ENCODE results near the gene PPL. TPM values are rescaled to one million over a fixed set of nuclear protein-coding genes. Genes with fewer than 3 reads are reported as not detected.

PPL gene
- total and polyA plus RNA-seq, 2 donors (not counting 3 experiments of a cell fraction or from before 2014, with no cell fraction given) = 0.07 to 0.20 TPM

- H3K9me3 ChIP-seq (replicated peaks; ENCODE audit: control insufficient read depth, insufficient read depth, low read length) = no peaks in the 10 kb centered on the region
- no peaks in the 10 kb centered on the region for H3K79me2 ChIP-seq (ENCODE audit: control insufficient read depth, insufficient read depth, low read length)
- TF ChIP-seq FOS (IDR thresholded peaks at IDR 0.05; ENCODE audit: borderline replicate concordance, insufficient read depth, low read length) (no peak), GATA2 (IDR thresholded peaks at IDR 0.05; ENCODE audit: insufficient read depth, insufficient read length, low read depth, low read length) (no peak)
- no peaks in the 10 kb centered on the region for H4K20me1 ChIP-seq (replicated peaks; ENCODE audit: control insufficient read depth, extremely low read depth, insufficient read depth, low read length)
- DNase-seq (ENCODE audit: low read depth, low spot score) = no peak
- intact Hi-C loops (cut with micrococcal nuclease) (no loop called here), dilution Hi-C loops (cut with MboI; ENCODE audit: extremely low pct_ligation_motif_present, low sequenced_read_pairs) (no loop called here)
- no peak overlapping the region for H3K4me2 ChIP-seq (ENCODE audit: insufficient read depth, low read length)
- CTCF ChIA-PET = no interaction called here
- no peaks in the 10 kb centered on the region for H3K36me3 ChIP-seq (ENCODE audit: control insufficient read depth in 2 of 2, extremely low read depth in 1 of 2, insufficient read depth in 2 of 2, low read length in 2 of 2)
- no peak overlapping the region for H3K4me3 ChIP-seq (replicated peaks in 1 of 3; ENCODE audit: insufficient read depth in 1 of 3, low read depth in 1 of 3, low read length in 3 of 3)
- FAIRE-seq = no peak
- POLR2A ChIA-PET = no interaction called here
- no peak overlapping the region for H3K27ac ChIP-seq (ENCODE audit: insufficient read depth, low read depth, low read length)
- no peak overlapping the region for H3K9ac ChIP-seq (replicated peaks; ENCODE audit: extremely low read depth, insufficient read depth, low read length)
- H2AFZ ChIP-seq (ENCODE audit: low read depth, low read length) = no peak overlapping the region
- no peaks in the 10 kb centered on the region for H3K27me3 ChIP-seq (ENCODE audit: control insufficient read depth in 2 of 2, insufficient read depth in 2 of 2, low read length in 2 of 2)
- no peaks in the 10 kb centered on the region for H3K4me1 ChIP-seq (ENCODE audit: control insufficient read depth, extremely low read depth, insufficient read depth, low read length)
- no peaks in the 10 kb centered on the region for H3K9me1 ChIP-seq (replicated peaks; ENCODE audit: control insufficient read depth, extremely low read depth, insufficient read depth, low read length)
- BruUV-seq (replicated peaks) = no TSS peak
Measured at GRCh38 chr16:4900750-4901149, 36.2 kb downstream of the PPL start.

- H3K9me1 ChIP-seq (replicated peaks; ENCODE audit: control insufficient read depth, extremely low read depth, insufficient read depth, low read length) = no peaks in the 10 kb centered on the region
- H4K20me1 ChIP-seq (replicated peaks; ENCODE audit: control insufficient read depth, extremely low read depth, insufficient read depth, low read length) = no peaks in the 10 kb centered on the region
- no peak overlapping the region for H3K4me2 ChIP-seq (ENCODE audit: insufficient read depth, low read length)
- no peaks in the 10 kb centered on the region for H3K4me1 ChIP-seq (ENCODE audit: control insufficient read depth, extremely low read depth, insufficient read depth, low read length)
- no peak overlapping the region for H3K9ac ChIP-seq (replicated peaks; ENCODE audit: extremely low read depth, insufficient read depth, low read length)
- H3K9me3 ChIP-seq (replicated peaks; ENCODE audit: control insufficient read depth, insufficient read depth, low read length) = no peaks in the 10 kb centered on the region
- H3K79me2 ChIP-seq (ENCODE audit: control insufficient read depth, insufficient read depth, low read length) = no peaks in the 10 kb centered on the region
- no TSS peak for BruUV-seq (replicated peaks)
- dilution Hi-C loops (cut with MboI; ENCODE audit: extremely low pct_ligation_motif_present, low sequenced_read_pairs) = no loop called here
- POLR2A ChIA-PET = no interaction called here
- CTCF ChIA-PET = interaction anchor here (1.2 kb wide), 1 partner anchor 12 kb away, joined by 3 read pairs; no protein-coding TSS in a partner anchor
- intact Hi-C loops (cut with micrococcal nuclease) = no loop called here
- FAIRE-seq (no peak), DNase-seq (ENCODE audit: low read depth, low spot score) (no peak)
- no peak overlapping the region for H3K27ac ChIP-seq (ENCODE audit: insufficient read depth, low read depth, low read length)
- H3K4me3 ChIP-seq (replicated peaks in 1 of 3; ENCODE audit: insufficient read depth in 1 of 3, low read depth in 1 of 3, low read length in 3 of 3) = no peak overlapping the region
- TF ChIP-seq MAX (IDR thresholded peaks at IDR 0.05; ENCODE audit: insufficient read depth, insufficient read length) = no peak
- no peak for TF ChIP-seq JUN (IDR thresholded peaks at IDR 0.05; ENCODE audit: borderline replicate concordance, insufficient read depth, insufficient read length, low read depth)
- no peak for TF ChIP-seq POLR2A (IDR thresholded peaks at IDR 0.05; ENCODE audit: low read depth, low read length)
- no peak for TF ChIP-seq FOS (IDR thresholded peaks at IDR 0.05; ENCODE audit: borderline replicate concordance, insufficient read depth, low read length)
- no peak for TF ChIP-seq EZH2 (IDR thresholded peaks at IDR 0.05; ENCODE audit: borderline replicate concordance, low read depth, low read length, severe bottlenecking)
- H3K27me3 ChIP-seq (ENCODE audit: control insufficient read depth in 2 of 2, insufficient read depth in 2 of 2, low read length in 2 of 2) = no peaks in the 10 kb centered on the region
- no peak overlapping the region for H2AFZ ChIP-seq (ENCODE audit: low read depth, low read length)
- H3K36me3 ChIP-seq (ENCODE audit: control insufficient read depth in 2 of 2, extremely low read depth in 1 of 2, insufficient read depth in 2 of 2, low read length in 2 of 2) = no peaks in the 10 kb centered on the region
Measured at GRCh38 chr16:4900036-4900435, 36.9 kb downstream of the PPL start.
